ENCODE results near the gene PRKAG1.
A peak's percentile ranks its signal among the peaks of the same experiment; 100 is the strongest.

Gene PRKAG1

DNA sequence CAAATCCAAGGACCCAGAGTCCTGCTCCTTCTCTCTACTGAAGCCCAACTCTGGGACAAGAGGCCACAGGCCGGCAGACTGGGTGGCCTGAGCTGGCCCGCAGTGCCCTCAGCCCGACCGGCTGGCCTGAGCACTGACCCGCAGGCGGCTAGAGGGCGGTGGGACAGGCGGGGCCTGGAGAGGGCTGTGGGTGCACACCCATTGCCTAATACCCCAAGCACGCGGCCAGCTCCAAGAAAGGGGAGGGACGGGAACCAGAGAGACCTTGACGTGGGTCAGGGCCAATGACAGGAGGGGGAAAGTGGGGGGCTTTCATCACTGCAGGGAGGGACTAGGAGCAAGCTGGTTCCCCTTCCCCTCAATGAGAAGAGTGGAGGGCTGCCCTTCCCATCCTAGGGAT lies 45.0 kb downstream of the PRKAG1 start:
- DNase-seq (ENCODE audit: low spot score), result peak; percentile 17
- TF ChIP-seq, protein P1, sequence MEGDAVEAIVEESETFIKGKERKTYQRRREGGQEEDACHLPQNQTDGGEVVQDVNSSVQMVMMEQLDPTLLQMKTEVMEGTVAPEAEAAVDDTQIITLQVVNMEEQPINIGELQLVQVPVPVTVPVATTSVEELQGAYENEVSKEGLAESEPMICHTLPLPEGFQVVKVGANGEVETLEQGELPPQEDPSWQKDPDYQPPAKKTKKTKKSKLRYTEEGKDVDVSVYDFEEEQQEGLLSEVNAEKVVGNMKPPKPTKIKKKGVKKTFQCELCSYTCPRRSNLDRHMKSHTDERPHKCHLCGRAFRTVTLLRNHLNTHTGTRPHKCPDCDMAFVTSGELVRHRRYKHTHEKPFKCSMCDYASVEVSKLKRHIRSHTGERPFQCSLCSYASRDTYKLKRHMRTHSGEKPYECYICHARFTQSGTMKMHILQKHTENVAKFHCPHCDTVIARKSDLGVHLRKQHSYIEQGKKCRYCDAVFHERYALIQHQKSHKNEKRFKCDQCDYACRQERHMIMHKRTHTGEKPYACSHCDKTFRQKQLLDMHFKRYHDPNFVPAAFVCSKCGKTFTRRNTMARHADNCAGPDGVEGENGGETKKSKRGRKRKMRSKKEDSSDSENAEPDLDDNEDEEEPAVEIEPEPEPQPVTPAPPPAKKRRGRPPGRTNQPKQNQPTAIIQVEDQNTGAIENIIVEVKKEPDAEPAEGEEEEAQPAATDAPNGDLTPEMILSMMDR (IDR thresholded peaks at IDR 0.05; ENCODE audit: extremely low read depth, insufficient read depth, missing control alignments), result no peak
- in situ Hi-C loops (cut with MboI; ENCODE audit: low pct_unique_long_range_greater_than_20kb, low sequenced_read_pairs, unreplicated experiment), result no loop called here

DNA sequence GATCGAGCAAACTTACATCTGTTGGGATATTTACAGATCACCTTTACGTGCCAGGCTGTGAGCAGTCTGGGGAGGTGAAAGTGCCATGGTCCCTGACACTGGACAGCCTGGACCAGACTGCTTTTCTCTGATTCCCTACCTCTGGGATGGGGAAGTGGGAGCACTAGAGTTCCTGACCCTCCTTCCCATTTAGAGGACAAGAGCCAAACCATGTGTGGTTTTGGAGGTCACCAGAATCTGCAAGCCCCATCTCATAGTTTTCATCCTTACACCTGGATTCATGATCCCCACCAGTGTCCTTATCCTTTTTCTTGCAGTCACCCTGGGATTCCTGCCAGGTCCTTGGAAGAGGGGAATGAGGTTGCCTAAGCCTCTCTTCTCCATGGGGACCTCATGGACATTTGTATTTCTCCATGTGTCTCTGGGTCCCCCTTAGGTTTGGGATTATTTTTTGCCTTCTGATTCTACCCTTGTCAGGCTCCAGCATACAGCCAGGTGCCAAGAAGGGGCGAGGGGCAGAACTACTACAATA lies 45.6 kb downstream of the PRKAG1 start:
- in situ Hi-C loops (cut with MboI; ENCODE audit: low pct_unique_long_range_greater_than_20kb, low sequenced_read_pairs, unreplicated experiment), result no loop called here

DNA sequence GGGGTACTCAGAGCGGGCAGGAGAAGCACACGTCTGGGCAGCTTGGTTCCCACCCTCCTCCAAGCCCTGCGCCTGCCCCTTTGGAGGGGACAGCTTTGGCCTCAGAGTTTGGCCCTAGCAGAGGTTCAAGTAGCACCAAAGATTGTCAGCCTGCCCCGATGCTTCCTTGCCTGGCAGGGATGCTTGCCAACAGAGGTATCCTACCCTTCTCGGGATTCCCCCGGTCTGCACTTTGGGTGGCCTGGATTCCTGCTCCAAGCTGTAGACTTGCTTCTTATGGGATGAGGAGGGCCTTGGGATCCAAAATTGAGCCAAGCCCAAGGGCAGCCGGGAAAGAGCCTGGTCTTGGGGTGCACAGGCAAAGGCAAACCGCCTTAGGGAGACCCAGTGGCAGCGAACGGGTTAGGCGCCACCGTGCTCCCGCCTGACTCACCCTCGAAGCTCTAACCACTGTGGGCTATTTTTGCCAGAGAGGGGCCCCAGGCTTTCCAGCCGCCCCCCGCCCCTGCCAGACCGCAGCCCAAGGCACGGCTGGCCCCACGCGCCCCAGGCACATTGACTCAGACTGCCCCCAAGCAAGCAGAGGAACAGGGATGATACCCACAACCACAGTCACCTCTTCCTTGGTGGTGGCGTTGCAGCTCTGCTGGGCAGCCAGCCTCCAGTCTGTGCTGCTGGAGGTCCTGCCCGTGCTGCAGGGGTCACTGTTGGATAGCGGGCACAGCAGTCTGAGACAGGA lies 46.2 kb downstream of the PRKAG1 start:
- in situ Hi-C loops (cut with MboI; ENCODE audit: low pct_unique_long_range_greater_than_20kb, low sequenced_read_pairs, unreplicated experiment), result no loop called here
- TF ChIP-seq, protein P1 (IDR thresholded peaks at IDR 0.05; ENCODE audit: extremely low read depth, insufficient read depth, missing control alignments), result no peak
- DNase-seq (ENCODE audit: low spot score), result peak; percentile 45

More for the DNA sequence above, 45.6 kb downstream of the PRKAG1 start:
- peak; percentile 37 for DNase-seq (ENCODE audit: low spot score)
- TF ChIP-seq, protein P1 (IDR thresholded peaks at IDR 0.05; ENCODE audit: extremely low read depth, insufficient read depth, missing control alignments), result no peak

DNA sequence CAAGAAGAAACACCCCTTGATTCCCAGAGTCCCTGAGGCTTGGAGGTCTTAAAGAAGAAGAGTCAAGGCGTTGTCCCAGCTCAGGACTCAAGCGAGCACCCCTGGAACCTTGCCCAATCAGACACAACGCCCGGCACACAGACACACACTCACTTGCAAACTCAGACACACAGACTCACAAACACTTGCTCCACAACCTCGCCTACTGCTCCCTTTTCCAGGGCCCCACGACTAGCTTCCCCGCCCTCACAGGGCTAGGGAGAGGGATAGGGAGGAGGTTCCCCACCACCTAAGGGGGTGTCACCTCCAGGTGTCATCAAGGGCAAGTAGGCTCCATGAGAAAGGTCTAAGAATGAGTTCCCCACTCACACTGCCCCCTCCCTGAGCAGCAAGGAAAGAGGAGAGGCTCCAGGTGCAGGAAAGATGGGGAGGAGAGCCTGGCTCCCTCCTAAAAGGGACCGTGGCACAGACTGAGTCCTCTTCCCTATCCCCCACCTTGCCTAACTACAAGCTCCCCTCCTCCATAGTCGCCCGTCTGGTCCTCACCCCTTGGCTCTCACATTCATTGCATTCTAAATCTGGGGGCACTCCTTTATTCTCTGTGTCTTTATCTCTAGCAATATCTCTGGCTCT lies 47.8 kb downstream of the PRKAG1 start:
- in situ Hi-C loops (cut with MboI; ENCODE audit: low pct_unique_long_range_greater_than_20kb, low sequenced_read_pairs, unreplicated experiment), result no loop called here
- TF ChIP-seq, protein P1 (IDR thresholded peaks at IDR 0.05; ENCODE audit: extremely low read depth, insufficient read depth, missing control alignments), result no peak
- peak; percentile 38 for DNase-seq (ENCODE audit: low spot score)

GRCh38 chr12:48969833-48970701 lies 48.5 kb downstream of the PRKAG1 start:
- in situ Hi-C loops (cut with MboI; ENCODE audit: low pct_unique_long_range_greater_than_20kb, low sequenced_read_pairs, unreplicated experiment), result no loop called here
- peak; percentile 80 for DNase-seq (ENCODE audit: low spot score)

More at GRCh38 chr12:48969833-48970701, 48.5 kb downstream of the PRKAG1 start:
- TF ChIP-seq, protein P1 (IDR thresholded peaks at IDR 0.05; ENCODE audit: extremely low read depth, insufficient read depth, missing control alignments), result peak; percentile 32

Measured in GM13977 (cell line).